H1 (cell line): Measurements from ENCODE around the gene PCDHA7. TPM values are rescaled to one million over a fixed set of nuclear protein-coding genes. Genes with fewer than 3 reads are reported as not detected.
A peak's percentile ranks its signal among the peaks of the same experiment; 100 is the strongest.

Experiments used
- ASH2L ChIP-seq: fragments of 200-600, 300-600 bp; sonication (generic); IDR thresholded peaks from one replicate; pipeline ENCODE4 v1.7.1; 2017; ENCODE audit warnings: low read length
- BCL11A ChIP-seq, 2 experiments: IDR thresholded peaks; one replicate each; pipeline ENCODE4 v1.6.1; 2011; ENCODE audit warnings: low read depth in 2 of 2, low read length in 2 of 2, mild to moderate bottlenecking in 2 of 2
- CBX8 ChIP-seq: fragments of 300-800, 300-1000 bp; sonication (generic); IDR thresholded peaks from 2 replicates; pipeline ENCODE4 v1.7.1; 2016; ENCODE audit warnings: low read depth, low read length, borderline replicate concordance
- CEBPB ChIP-seq: IDR thresholded peaks from 2 replicates; pipeline ENCODE4 v1.6.1; 2012; ENCODE audit warnings: low read depth, low read length
- CTBP2 ChIP-seq: IDR thresholded peaks from 2 replicates; pipeline ENCODE4 v1.7.0; 2011; ENCODE audit warnings: borderline replicate concordance, mild to moderate bottlenecking, moderate library complexity, mixed read lengths, low read length; ENCODE audit not compliant: insufficient read depth, insufficient read length
- E2F6 ChIP-seq: IDR thresholded peaks from 2 replicates; pipeline ENCODE4 v1.6.1; 2012; ENCODE audit warnings: inconsistent platforms
- EP300 ChIP-seq, 2 experiments: IDR thresholded peaks; 1 replicate in 1 of 2; 2 replicates in 1 of 2; pipeline ENCODE4 v1.6.1; 2011 to 2012; ENCODE audit warnings: low read depth in 2 of 2, low read length in 2 of 2, mild to moderate bottlenecking in 2 of 2, borderline replicate concordance in 1 of 2, inconsistent platforms in 1 of 2, moderate library complexity in 1 of 2
- FOSL1 ChIP-seq: IDR thresholded peaks from 2 replicates; pipeline ENCODE4 v1.6.1; 2011; ENCODE audit warnings: mild to moderate bottlenecking, low read depth, low read length, moderate library complexity; ENCODE audit not compliant: insufficient read depth
- HDAC6 ChIP-seq: IDR thresholded peaks from one replicate; pipeline ENCODE4 v1.7.1; 2012; ENCODE audit warnings: low read depth, mild to moderate bottlenecking, inconsistent platforms, low read length, moderate library complexity
- JUN ChIP-seq: IDR thresholded peaks from 2 replicates; pipeline ENCODE4 v1.6.1; 2011; ENCODE audit warnings: low read depth, mild to moderate bottlenecking, improper control_type of control experiment, low read length
- KDM5A ChIP-seq: fragments of 200-600 bp; IDR thresholded peaks from 2 replicates; pipeline ENCODE4 v1.7.1; 2012; ENCODE audit warnings: mild to moderate bottlenecking, low read length, inconsistent platforms, mixed read lengths
- MAX ChIP-seq: IDR thresholded peaks from 2 replicates; pipeline ENCODE4 v1.6.1; 2012; ENCODE audit warnings: inconsistent platforms
- NANOG ChIP-seq: IDR thresholded peaks from 2 replicates; pipeline ENCODE4 v1.6.1; 2011; ENCODE audit warnings: low read length, low read depth, mild to moderate bottlenecking, inconsistent platforms; ENCODE audit not compliant: insufficient read depth, poor library complexity, severe bottlenecking
- NRF1 ChIP-seq: IDR thresholded peaks from 2 replicates; pipeline ENCODE4 v1.6.1; 2011; ENCODE audit warnings: mild to moderate bottlenecking, low read depth, low read length, improper control_type of control experiment
- RBBP5 ChIP-seq: IDR thresholded peaks from 2 replicates; pipeline ENCODE4 v1.7.1; 2012; ENCODE audit warnings: low read depth, mild to moderate bottlenecking, inconsistent platforms, low read length, moderate library complexity, borderline replicate concordance
- SAP30 ChIP-seq: fragments of 300-600 bp; sonication (generic); IDR thresholded peaks from 2 replicates; pipeline ENCODE4 v1.7.1; 2012; ENCODE audit warnings: low read length, moderate library complexity, mild to moderate bottlenecking, inconsistent platforms; ENCODE audit not compliant: insufficient read depth, insufficient replicate concordance
- SIRT6 ChIP-seq: IDR thresholded peaks from one replicate; pipeline ENCODE4 v1.7.1; 2012; ENCODE audit warnings: low read length, inconsistent platforms
- SUZ12 ChIP-seq: fragments of 200-600 bp; sonication (generic); IDR thresholded peaks from 2 replicates; pipeline ENCODE4 v1.6.1; 2012; ENCODE audit warnings: mild to moderate bottlenecking, inconsistent platforms, low read length, moderate library complexity, mixed read lengths
- TCF12 ChIP-seq: IDR thresholded peaks from 2 replicates; pipeline ENCODE4 v1.6.1; 2011; ENCODE audit warnings: low read depth, mild to moderate bottlenecking, low read length
- TEAD4 ChIP-seq: IDR thresholded peaks from 2 replicates; pipeline ENCODE4 v1.6.1; 2012; ENCODE audit warnings: low read depth, low read length, inconsistent platforms, mixed read lengths
- YY1 ChIP-seq: IDR thresholded peaks from 2 replicates; pipeline ENCODE4 v1.6.1; 2011; ENCODE audit warnings: low read depth, mild to moderate bottlenecking, low read length
- ZNF274 ChIP-seq: IDR thresholded peaks from 2 replicates; pipeline ENCODE4 v1.7.0; 2012; ENCODE audit warnings: low read length, borderline replicate concordance; ENCODE audit errors: extremely low read depth
- polyA plus RNA-seq, 7 experiments: library from polyadenylated mRNA; depleted of rRNA in 3 of 7; stranded (reverse) in 5 of 7; unstranded in 2 of 7; fragments of >200 nt in 5 of 7; fragments of 200-250 nt in 2 of 7; gene quantifications; 1 replicate in 5 of 7; 2 replicates in 1 of 7; 4 replicates in 1 of 7; pipeline versions ENCODE4 v1.2.1 to v1.2.3, GENCODE V29; 2011 to 2013; ENCODE audit warnings: missing spikeins in 2 of 7, mixed read lengths in 2 of 7
- total RNA-seq: library from RNA; stranded (reverse); fragmentation: NEBNext Ultra II Directional; extraction: Animal tissue kit (Norgen Biotek cat#: 25700); gene quantifications from 2 replicates; pipeline ENCODE4 v1.2.1, GENCODE V29; 2021

Gene PCDHA7
- total and polyA plus RNA-seq, 2 of the 8 experiments (the other 6 are each of a cell fraction or from before 2014, with no cell fraction given) = 0.86 to 1.6 TPM

- TF ChIP-seq SAP30 = no peak
- TF ChIP-seq CTBP2 = no peak
- TF ChIP-seq EP300 (IDR thresholded peaks at IDR 0.05; ENCODE audit: borderline replicate concordance in 1 of 2, low read depth in 2 of 2, low read length in 2 of 2) = no peak
- TF ChIP-seq NRF1 = no peak
- no peak for TF ChIP-seq E2F6
- no peak for TF ChIP-seq CBX8
- TF ChIP-seq NANOG = no peak
- TF ChIP-seq BCL11A (IDR thresholded peaks at IDR 0.05; ENCODE audit: low read depth in 2 of 2, low read length in 2 of 2) = no peak
- no peak for TF ChIP-seq JUN
- TF ChIP-seq TEAD4 = peak; percentile 77
- TF ChIP-seq YY1 = no peak; the same call in 1 of the 2 replicates
- TF ChIP-seq SUZ12 = no peak
- TF ChIP-seq CEBPB = peak; percentile 31; the same call in 1 of the 2 replicates
- no peak for TF ChIP-seq TCF12
- TF ChIP-seq KDM5A = no peak
- TF ChIP-seq RBBP5 = no peak
- TF ChIP-seq ZNF274 = no peak
- peak; percentile 46 for TF ChIP-seq ASH2L
- no peak for TF ChIP-seq MAX
- TF ChIP-seq SIRT6 = no peak
- TF ChIP-seq FOSL1 = no peak
- TF ChIP-seq HDAC6 = no peak
Observed at GRCh38 chr5:140875085-140876065, 41.3 kb downstream of the PCDHA7 start, which contains the start of gene PCDHA12 (continued).
